ENCODE data around the gene HDHD5. TPM values are rescaled to one million over a fixed set of nuclear protein-coding genes. Genes with fewer than 3 reads are reported as not detected.

Gene HDHD5
- total RNA-seq, 1 experiment from 2014 or later = 37.2 TPM

DNA sequence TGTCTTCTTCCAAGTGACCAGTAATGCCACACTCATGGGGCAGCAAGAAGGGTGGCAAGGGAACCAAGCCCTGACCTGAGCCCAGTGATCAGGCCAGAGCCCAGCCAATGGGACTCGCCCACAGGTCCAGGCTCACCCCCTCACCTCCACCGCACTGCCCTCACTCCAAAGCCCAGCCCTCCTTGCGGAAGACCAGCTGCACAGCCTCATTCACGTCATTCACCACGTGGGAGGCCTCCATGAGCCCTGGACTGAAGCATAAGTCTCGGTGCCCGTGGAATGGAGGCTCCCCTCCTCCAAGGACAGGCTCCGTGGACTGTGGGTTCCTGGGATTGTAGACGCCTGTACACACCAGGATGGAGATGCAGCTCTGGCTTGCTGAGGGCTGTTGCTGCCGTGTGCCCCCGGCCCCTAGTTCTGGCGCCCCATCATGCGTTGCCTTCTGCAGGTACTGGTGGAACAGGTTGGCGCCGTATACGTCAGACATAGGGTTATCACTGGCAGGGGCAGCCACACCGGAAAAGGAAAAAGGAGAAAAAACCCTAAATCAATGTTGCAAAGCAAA, 21.1 kb downstream of the HDHD5 start:
- POLR2A ChIA-PET = interaction anchor here (1.0 kb wide), 1 partner anchor 19 kb away, joined by 3 read pairs; no protein-coding TSS in a partner anchor
- intact Hi-C loops (cut with micrococcal nuclease; ENCODE audit: unreplicated experiment) = no loop called here
- CTCF ChIA-PET = interaction anchor here (0.5 kb wide), 1 partner anchor 16 kb away, joined by 3 read pairs; no protein-coding TSS in a partner anchor
- DNase-seq (ENCODE audit: low read depth, low spot score) (no peak), ATAC-seq (no peak)
- Histone ChIP-seq H3K4me3 (ENCODE audit: low read depth in 2 of 2, low read length in 2 of 2) (no peak overlapping the region), H3K27ac (ENCODE audit: low read length) (no peak overlapping the region), H3K4me1 (ENCODE audit: control insufficient read depth, insufficient read depth, low read length) (no peaks in the 10 kb centered on the region), H3K27me3 (ENCODE audit: control insufficient read depth, insufficient read depth, low read length) (no peaks in the 10 kb centered on the region), H3K36me3 (ENCODE audit: control insufficient read depth, insufficient read depth, low read length) (no peaks in the 10 kb centered on the region; the same call in 1 of the 2 replicates), H3K9me3 (ENCODE audit: control insufficient read depth, insufficient read depth, low read depth, low read length) (no peaks in the 10 kb centered on the region)
- BruUV-seq (replicated peaks) = no TSS peak
- TF ChIP-seq POLR2AphosphoS5 (IDR thresholded peaks at IDR 0.05; ENCODE audit: low read depth, low read length) (no peak), SIN3A (IDR thresholded peaks at IDR 0.05; ENCODE audit: borderline replicate concordance, insufficient read depth, low read depth, low read length) (no peak), TCF7L2 (IDR thresholded peaks at IDR 0.05; ENCODE audit: low read depth, low read length) (no peak)
- TF ChIP-seq, protein P1, sequence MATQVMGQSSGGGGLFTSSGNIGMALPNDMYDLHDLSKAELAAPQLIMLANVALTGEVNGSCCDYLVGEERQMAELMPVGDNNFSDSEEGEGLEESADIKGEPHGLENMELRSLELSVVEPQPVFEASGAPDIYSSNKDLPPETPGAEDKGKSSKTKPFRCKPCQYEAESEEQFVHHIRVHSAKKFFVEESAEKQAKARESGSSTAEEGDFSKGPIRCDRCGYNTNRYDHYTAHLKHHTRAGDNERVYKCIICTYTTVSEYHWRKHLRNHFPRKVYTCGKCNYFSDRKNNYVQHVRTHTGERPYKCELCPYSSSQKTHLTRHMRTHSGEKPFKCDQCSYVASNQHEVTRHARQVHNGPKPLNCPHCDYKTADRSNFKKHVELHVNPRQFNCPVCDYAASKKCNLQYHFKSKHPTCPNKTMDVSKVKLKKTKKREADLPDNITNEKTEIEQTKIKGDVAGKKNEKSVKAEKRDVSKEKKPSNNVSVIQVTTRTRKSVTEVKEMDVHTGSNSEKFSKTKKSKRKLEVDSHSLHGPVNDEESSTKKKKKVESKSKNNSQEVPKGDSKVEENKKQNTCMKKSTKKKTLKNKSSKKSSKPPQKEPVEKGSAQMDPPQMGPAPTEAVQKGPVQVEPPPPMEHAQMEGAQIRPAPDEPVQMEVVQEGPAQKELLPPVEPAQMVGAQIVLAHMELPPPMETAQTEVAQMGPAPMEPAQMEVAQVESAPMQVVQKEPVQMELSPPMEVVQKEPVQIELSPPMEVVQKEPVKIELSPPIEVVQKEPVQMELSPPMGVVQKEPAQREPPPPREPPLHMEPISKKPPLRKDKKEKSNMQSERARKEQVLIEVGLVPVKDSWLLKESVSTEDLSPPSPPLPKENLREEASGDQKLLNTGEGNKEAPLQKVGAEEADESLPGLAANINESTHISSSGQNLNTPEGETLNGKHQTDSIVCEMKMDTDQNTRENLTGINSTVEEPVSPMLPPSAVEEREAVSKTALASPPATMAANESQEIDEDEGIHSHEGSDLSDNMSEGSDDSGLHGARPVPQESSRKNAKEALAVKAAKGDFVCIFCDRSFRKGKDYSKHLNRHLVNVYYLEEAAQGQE (IDR thresholded peaks at IDR 0.05; ENCODE audit: insufficient read depth in 1 of 2, low read depth in 2 of 2, low read length in 1 of 2) = no peak
- TF ChIP-seq, protein P2, sequence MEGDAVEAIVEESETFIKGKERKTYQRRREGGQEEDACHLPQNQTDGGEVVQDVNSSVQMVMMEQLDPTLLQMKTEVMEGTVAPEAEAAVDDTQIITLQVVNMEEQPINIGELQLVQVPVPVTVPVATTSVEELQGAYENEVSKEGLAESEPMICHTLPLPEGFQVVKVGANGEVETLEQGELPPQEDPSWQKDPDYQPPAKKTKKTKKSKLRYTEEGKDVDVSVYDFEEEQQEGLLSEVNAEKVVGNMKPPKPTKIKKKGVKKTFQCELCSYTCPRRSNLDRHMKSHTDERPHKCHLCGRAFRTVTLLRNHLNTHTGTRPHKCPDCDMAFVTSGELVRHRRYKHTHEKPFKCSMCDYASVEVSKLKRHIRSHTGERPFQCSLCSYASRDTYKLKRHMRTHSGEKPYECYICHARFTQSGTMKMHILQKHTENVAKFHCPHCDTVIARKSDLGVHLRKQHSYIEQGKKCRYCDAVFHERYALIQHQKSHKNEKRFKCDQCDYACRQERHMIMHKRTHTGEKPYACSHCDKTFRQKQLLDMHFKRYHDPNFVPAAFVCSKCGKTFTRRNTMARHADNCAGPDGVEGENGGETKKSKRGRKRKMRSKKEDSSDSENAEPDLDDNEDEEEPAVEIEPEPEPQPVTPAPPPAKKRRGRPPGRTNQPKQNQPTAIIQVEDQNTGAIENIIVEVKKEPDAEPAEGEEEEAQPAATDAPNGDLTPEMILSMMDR (IDR thresholded peaks at IDR 0.05) = no peak
- in situ Hi-C loops (cut with HindIII; ENCODE audit: low pct_unique_long_range_greater_than_20kb, low sequenced_read_pairs) = no loop called here

DNA sequence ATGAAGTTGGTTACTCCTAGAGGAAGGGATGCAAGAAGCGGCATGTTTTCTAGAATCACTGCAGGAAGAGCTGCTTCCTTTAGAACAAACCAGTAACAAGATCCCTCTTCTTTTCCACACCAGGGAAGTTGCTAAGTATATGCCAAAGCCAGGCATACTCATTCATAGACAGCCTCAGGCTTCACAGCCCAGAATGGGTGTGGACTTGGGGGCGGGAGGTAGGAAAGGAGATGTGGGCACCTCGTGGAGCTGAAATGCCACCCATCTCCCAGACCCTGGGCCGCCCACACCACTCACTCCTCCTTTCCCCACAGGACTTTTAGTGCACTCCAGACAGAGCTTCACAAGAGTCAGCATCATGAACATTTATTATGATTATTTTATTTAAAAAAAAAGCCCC, 21.9 kb downstream of the HDHD5 start:
- no peak for TF ChIP-seq POLR2AphosphoS5 (IDR thresholded peaks at IDR 0.05; ENCODE audit: low read depth, low read length)
- no peak for TF ChIP-seq TCF7L2 (IDR thresholded peaks at IDR 0.05; ENCODE audit: low read depth, low read length)
- TF ChIP-seq, protein P1 (IDR thresholded peaks at IDR 0.05; ENCODE audit: insufficient read depth in 1 of 2, low read depth in 2 of 2, low read length in 1 of 2) = no peak
- TF ChIP-seq, protein P2 (IDR thresholded peaks at IDR 0.05) = no peak
- no peak for TF ChIP-seq SIN3A (IDR thresholded peaks at IDR 0.05; ENCODE audit: borderline replicate concordance, insufficient read depth, low read depth, low read length)
- Histone ChIP-seq H3K4me3 (ENCODE audit: low read depth in 2 of 2, low read length in 2 of 2) (no peak overlapping the region), H3K27ac (ENCODE audit: low read length) (no peak overlapping the region), H3K36me3 (ENCODE audit: control insufficient read depth, insufficient read depth, low read length) (no peaks in the 10 kb centered on the region; the same call in 1 of the 2 replicates), H3K4me1 (ENCODE audit: control insufficient read depth, insufficient read depth, low read length) (no peaks in the 10 kb centered on the region), H3K9me3 (ENCODE audit: control insufficient read depth, insufficient read depth, low read depth, low read length) (no peaks in the 10 kb centered on the region), H3K27me3 (ENCODE audit: control insufficient read depth, insufficient read depth, low read length) (no peaks in the 10 kb centered on the region)
- POLR2A ChIA-PET = interaction anchor here (1.0 kb wide), 1 partner anchor 20 kb away, joined by 3 read pairs; no protein-coding TSS in a partner anchor
- intact Hi-C loops (cut with micrococcal nuclease; ENCODE audit: unreplicated experiment) (no loop called here), in situ Hi-C loops (cut with HindIII; ENCODE audit: low pct_unique_long_range_greater_than_20kb, low sequenced_read_pairs) (no loop called here)
- DNase-seq (ENCODE audit: low read depth, low spot score) (no peak), ATAC-seq (no peak)
- CTCF ChIA-PET = no interaction called here
- BruUV-seq (replicated peaks) = no TSS peak

Data from Panc1 (cell line).